OCI-LY7 (cell line): ENCODE measurements around the gene HSD11B1L. TPM values are rescaled to one million over a fixed set of nuclear protein-coding genes. Genes with fewer than 3 reads are reported as not detected.
A peak's percentile ranks its signal among the peaks of the same experiment; 100 is the strongest.

Source experiments
- BruUV-seq: library from RNA; stranded (reverse); fragments of 400-500 nt; replicated peaks from 2 replicates; lab custom pipeline; 2021; lab: Mats Ljungman, UMichigan
- CTCF ChIA-PET: fragments of 300-600 bp; sonication (Branson Sonifier 250); formaldehyde crosslinking; loops from one replicate; lab custom pipeline; 2022; ENCODE audit warnings: antibody characterized with exemption; ENCODE audit not compliant: unreplicated experiment; lab: Charles Lee
- POLR2A ChIA-PET: fragments of 300-600 bp; sonication (Branson Sonifier 250); formaldehyde crosslinking; loops from one replicate; lab custom pipeline; 2022; ENCODE audit warnings: antibody characterized with exemption; lab: Charles Lee
- DNase-seq: peaks from one replicate; pipeline ENCODE4 v3.0.0-alpha.2; 2015; ENCODE audit warnings: low spot score
- H2AFZ ChIP-seq: fragments of 200-600 bp; sonication (generic), shearing (Covaris generic); 2 replicates; pipeline ENCODE4 v1.6.1; 2014; ENCODE audit warnings: mild to moderate bottlenecking, antibody characterized with exemption, low read length, moderate library complexity
- H3K27ac ChIP-seq: fragments of 200-600 bp; sonication (generic); 2 replicates; pipeline ENCODE4 v1.5.1; 2014; ENCODE audit warnings: mixed run types, low read depth, mild to moderate bottlenecking, moderate library complexity, low read length, inconsistent platforms; ENCODE audit not compliant: poor library complexity, severe bottlenecking
- H3K36me3 ChIP-seq: fragments of 200-600 bp; sonication (generic); 2 replicates; pipeline ENCODE4 v1.6.1; 2014; ENCODE audit warnings: mild to moderate bottlenecking, antibody characterized with exemption, low read length, moderate library complexity, mixed read lengths; ENCODE audit not compliant: insufficient read depth
- H3K4me1 ChIP-seq: fragments of 200-600 bp; sonication (generic); 2 replicates; pipeline ENCODE4 v1.5.1; 2014; ENCODE audit warnings: mild to moderate bottlenecking, low read length; ENCODE audit not compliant: insufficient read depth, poor library complexity, severe bottlenecking
- H3K4me2 ChIP-seq: fragments of 200-600 bp; sonication (generic); 2 replicates; pipeline ENCODE4 v1.6.1; 2014; ENCODE audit warnings: mild to moderate bottlenecking, low read length
- H3K4me3 ChIP-seq: fragments of 200-600 bp; sonication (generic); 2 replicates; pipeline ENCODE4 v1.5.1; 2014; ENCODE audit warnings: mild to moderate bottlenecking, low read depth, low read length; ENCODE audit not compliant: poor library complexity, severe bottlenecking
- H3K79me2 ChIP-seq: fragments of 200-600 bp; sonication (generic); 2 replicates; pipeline ENCODE4 v1.6.1; 2016; ENCODE audit warnings: low read depth, mild to moderate bottlenecking, low read length, moderate library complexity, mixed read lengths; ENCODE audit not compliant: insufficient read depth
- H3K9me2 ChIP-seq: fragments of 200-600 bp; sonication (generic); 2 replicates; pipeline ENCODE4 v1.6.1; 2016; ENCODE audit warnings: mild to moderate bottlenecking, low read length, mixed read lengths; ENCODE audit not compliant: insufficient read depth
- H3K9me3 ChIP-seq: fragments of 200-600 bp; sonication (generic); 2 replicates; pipeline ENCODE4 v1.6.1; 2014; ENCODE audit warnings: mild to moderate bottlenecking, mixed run types, low read length, mixed read lengths
- H4K20me1 ChIP-seq: fragments of 200-600 bp; sonication (generic); 2 replicates; pipeline ENCODE4 v1.6.1; 2014; ENCODE audit warnings: mild to moderate bottlenecking, antibody characterized with exemption, low read length, moderate library complexity, mixed read lengths; ENCODE audit not compliant: insufficient read depth
- CTCF ChIP-seq: fragments of 200-600 bp; sonication (generic); conservative IDR thresholded peaks from 2 replicates; pipeline ENCODE4 v1.5.1; 2014; ENCODE audit warnings: mild to moderate bottlenecking, antibody characterized with exemption, low read length, moderate library complexity, mixed read lengths
- EZH2phosphoT487 ChIP-seq: fragments of 200-600 bp; sonication (generic); IDR thresholded peaks from 2 replicates; pipeline ENCODE4 v1.6.1; 2018; ENCODE audit warnings: low read depth, borderline replicate concordance, mild to moderate bottlenecking, mixed run types, antibody characterized with exemption, low read length, moderate library complexity, mixed read lengths
- intact Hi-C: fragments of 100-400 bp; cut with micrococcal nuclease; formaldehyde crosslinking; loops from one replicate; pipeline ENCODE4 v1.10.0; 2022; ENCODE audit not compliant: unreplicated experiment
- total RNA-seq, 2 experiments: library from RNA; depleted of rRNA in 1 of 2; stranded (reverse); fragments of >200 nt in 1 of 2; shearing (Covaris generic) in 1 of 2; gene quantifications; 2 replicates each; pipeline ENCODE4 v1.2.3, GENCODE V29; 2014 to 2022

The HSD11B1L gene
- total RNA-seq, 2 experiments from 2014 or later, result 4.6 to 4.9 TPM

- Histone ChIP-seq H3K4me2 (peak overlapping the region; percentile 82), H3K9me3 (no peaks in the 10 kb centered on the region), H3K27ac (peak overlapping the region; percentile 85), H3K4me3 (peak overlapping the region; percentile 98), H3K9me2 (no peaks in the 10 kb centered on the region), H2AFZ (peak overlapping the region; percentile 20; the same call in 1 of the 2 replicates), H4K20me1 (0 out of 2 replicates have a peak, but pooled peaks cover 8% of the 10 kb centered on the region), H3K36me3 (peaks cover 46% of the 10 kb centered on the region), H3K79me2 (peaks cover 54% of the 10 kb centered on the region), H3K4me1 (peaks cover 26% of the 10 kb centered on the region)
- BruUV-seq, result TSS peak; percentile 78
- peak; percentile 52 for DNase-seq
- POLR2A ChIA-PET, result interaction anchor here (1.7 to 2.7 kb wide), 2 partner anchors 30 to 33 kb away, joined by 6 to 8 read pairs; partner anchors contain the start of gene RPL36
- CTCF ChIA-PET, result interaction anchor here (1.0 kb wide), 1 partner anchor 33 kb away, joined by 3 read pairs; no protein-coding TSS in a partner anchor
- intact Hi-C loops, result no loop called here
- no peak for TF ChIP-seq EZH2phosphoT487
- TF ChIP-seq CTCF, result no peak
Measured at GRCh38 chr19:5719274-5719960, 38.6 kb downstream of the HSD11B1L start.

- peak within 1 kb of the TSS; percentile 85 for H3K27ac ChIP-seq
- H3K4me1 ChIP-seq, result peaks cover 26% of the 10 kb centered on the region
- peaks cover 47% of the 10 kb centered on the region for H3K79me2 ChIP-seq
- ChIA-PET CTCF (no interaction called here), POLR2A (interaction anchor here (0.5 to 2.7 kb wide), 4 partner anchors 31 to 518 kb away, joined by 3 to 8 read pairs (median 5); partner anchors contain the start of gene RPL36)
- H3K9me3 ChIP-seq, result no peaks in the 10 kb centered on the region
- no TSS peak for BruUV-seq
- 0 out of 2 replicates have a peak, but pooled peaks cover 8% of the 10 kb centered on the region for H4K20me1 ChIP-seq
- H3K9me2 ChIP-seq, result no peaks in the 10 kb centered on the region
- intact Hi-C loops, result loop anchor here (1.0 to 2.0 kb wide), 4 partner anchors 29 to 71 kb away; partner anchors contain the start of gene DUS3L
- H2AFZ ChIP-seq, result peak within 1 kb of the TSS; percentile 59; the same call in 1 of the 2 replicates
- peak; percentile 100 for DNase-seq
- peak within 1 kb of the TSS; percentile 82 for H3K4me2 ChIP-seq
- H3K4me3 ChIP-seq, result peak within 1 kb of the TSS; percentile 98
- peaks cover 38% of the 10 kb centered on the region for H3K36me3 ChIP-seq
- TF ChIP-seq EZH2phosphoT487 (no peak), CTCF (peak; percentile 86)
Measured at GRCh38 chr19:5719961-5720790, 39.3 kb downstream of the HSD11B1L start, which contains the start of the genes CATSPERD and LONP1. Gene CATSPERD (plus strand): TSS chr19:5720637. CDS start chr19:5720738, 101 bp downstream. Gene LONP1 (minus strand): TSS chr19:5720146. CDS start chr19:5720132, 14 bp downstream.
